ENCODE data around the gene MSH2. TPM values are rescaled to one million over a fixed set of nuclear protein-coding genes. Genes with fewer than 3 reads are reported as not detected.

MSH2 gene
- total and polyA plus RNA-seq, 11 donors = 4.4 to 19.0 (median 11.6) TPM

DNA sequence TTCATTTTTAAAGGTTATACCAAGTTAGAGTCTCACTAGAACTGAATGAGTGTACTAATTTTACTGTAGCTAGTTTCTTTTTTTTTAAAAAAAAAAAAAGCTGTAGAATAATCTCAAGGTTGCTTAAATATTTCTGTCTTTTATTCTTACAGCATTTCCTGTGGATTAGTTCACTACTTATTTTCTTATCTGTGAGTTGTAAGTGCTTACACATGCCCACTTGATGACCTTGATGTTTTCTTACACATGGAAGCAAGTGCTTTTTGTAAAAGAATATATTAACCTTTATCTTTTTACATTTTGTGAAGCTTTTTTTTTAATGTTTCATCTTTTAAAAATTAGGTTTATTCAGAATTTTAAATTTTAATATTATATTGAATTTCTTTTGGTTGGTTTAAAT, 57.8 kb downstream of the MSH2 start:
- TF ChIP-seq, protein P1, sequence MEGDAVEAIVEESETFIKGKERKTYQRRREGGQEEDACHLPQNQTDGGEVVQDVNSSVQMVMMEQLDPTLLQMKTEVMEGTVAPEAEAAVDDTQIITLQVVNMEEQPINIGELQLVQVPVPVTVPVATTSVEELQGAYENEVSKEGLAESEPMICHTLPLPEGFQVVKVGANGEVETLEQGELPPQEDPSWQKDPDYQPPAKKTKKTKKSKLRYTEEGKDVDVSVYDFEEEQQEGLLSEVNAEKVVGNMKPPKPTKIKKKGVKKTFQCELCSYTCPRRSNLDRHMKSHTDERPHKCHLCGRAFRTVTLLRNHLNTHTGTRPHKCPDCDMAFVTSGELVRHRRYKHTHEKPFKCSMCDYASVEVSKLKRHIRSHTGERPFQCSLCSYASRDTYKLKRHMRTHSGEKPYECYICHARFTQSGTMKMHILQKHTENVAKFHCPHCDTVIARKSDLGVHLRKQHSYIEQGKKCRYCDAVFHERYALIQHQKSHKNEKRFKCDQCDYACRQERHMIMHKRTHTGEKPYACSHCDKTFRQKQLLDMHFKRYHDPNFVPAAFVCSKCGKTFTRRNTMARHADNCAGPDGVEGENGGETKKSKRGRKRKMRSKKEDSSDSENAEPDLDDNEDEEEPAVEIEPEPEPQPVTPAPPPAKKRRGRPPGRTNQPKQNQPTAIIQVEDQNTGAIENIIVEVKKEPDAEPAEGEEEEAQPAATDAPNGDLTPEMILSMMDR (IDR thresholded peaks at IDR 0.05) = no peak
- no peak for TF ChIP-seq POLR2A (IDR thresholded peaks at IDR 0.05)
- ATAC-seq = no peak
- no peaks in the 10 kb centered on the region for H3K9me3 ChIP-seq
- no peak overlapping the region for H3K4me3 ChIP-seq
- intact Hi-C loops (cut with DNase I) = no loop called here
- H3K4me1 ChIP-seq = no peaks in the 10 kb centered on the region
- H3K36me3 ChIP-seq = peaks cover 0 to 31% (median 27%) of the 10 kb centered on the region in 9 donors
- H3K27ac ChIP-seq = no peak overlapping the region
- DNase-seq = no peak
- H3K27me3 ChIP-seq = no peaks in the 10 kb centered on the region

DNA sequence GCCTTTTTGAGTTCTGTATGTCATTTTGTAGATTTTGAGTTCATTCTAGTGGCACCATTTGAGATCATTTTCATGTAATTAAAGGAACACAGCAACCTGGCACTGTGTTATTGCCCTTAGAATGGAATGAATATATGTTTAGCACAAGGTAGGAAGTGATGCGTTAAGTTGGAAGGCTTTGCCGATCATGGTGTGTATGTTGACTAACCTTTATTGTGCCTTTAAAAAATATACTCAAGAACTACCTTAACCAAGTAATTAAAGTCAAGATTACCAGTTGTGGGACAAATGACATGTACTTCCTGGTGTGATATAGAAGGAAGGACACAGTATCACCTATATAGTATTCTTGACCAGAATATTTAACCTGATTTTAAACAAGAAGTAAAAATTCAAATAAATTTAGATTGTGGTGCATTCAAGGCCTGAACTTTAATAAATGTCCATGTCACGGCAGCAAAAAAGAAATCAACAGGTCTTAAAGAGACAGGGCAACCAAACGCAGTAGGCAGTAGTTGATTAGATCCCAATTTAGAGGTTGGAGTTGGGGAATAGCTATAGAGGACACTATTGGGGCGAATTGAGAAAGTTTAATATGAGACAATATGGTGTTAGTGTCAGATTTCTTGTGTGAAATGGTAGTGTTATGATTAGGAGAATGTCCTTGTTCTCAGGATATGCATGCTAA, 68.6 kb downstream of the MSH2 start:
- ATAC-seq = no peak
- DNase-seq = no peak
- no peak overlapping the region for H3K4me3 ChIP-seq
- intact Hi-C loops (cut with DNase I) = no loop called here
- peaks cover 0 to 74% (median 31%) of the 10 kb centered on the region in 9 donors for H3K36me3 ChIP-seq
- no peak for TF ChIP-seq POLR2A (IDR thresholded peaks at IDR 0.05)
- TF ChIP-seq, protein P1 (IDR thresholded peaks at IDR 0.05) = no peak
- no peaks in the 10 kb centered on the region for H3K4me1 ChIP-seq
- no peaks in the 10 kb centered on the region for H3K27me3 ChIP-seq
- no peaks in the 10 kb centered on the region for H3K9me3 ChIP-seq
- WGBS, 4 donors = 93 to 100% (median 96%) methylated on average over 5 of the region's 5 CpGs
- H3K27ac ChIP-seq = no peak overlapping the region

DNA sequence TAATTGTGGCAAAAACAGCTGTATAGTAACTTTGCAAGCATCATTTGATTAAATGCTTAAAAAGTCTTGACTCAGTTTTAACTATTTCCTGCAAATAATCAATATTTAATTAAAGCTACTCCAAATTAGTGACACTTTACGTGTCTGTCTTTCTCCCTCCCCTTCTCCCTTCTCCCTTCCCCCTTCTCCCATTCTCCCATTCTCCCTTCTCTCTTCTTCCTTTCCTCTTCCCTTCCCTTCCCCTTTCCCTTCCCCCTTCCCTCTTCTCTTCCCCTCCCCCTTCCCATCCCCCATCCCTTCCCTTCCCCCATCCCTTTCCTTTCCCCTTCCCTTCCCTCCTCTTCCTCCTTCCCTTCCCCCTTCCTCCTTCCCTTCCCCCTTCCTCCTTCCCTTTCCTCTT, 76.9 kb downstream of the MSH2 start:
- no peak for ATAC-seq
- intact Hi-C loops (cut with DNase I) = no loop called here
- Histone ChIP-seq H3K4me3 (no peak overlapping the region), H3K27ac (no peak overlapping the region), H3K36me3 (peaks cover 0 to 79% (median 53%) of the 10 kb centered on the region in 9 donors), H3K27me3 (no peaks in the 10 kb centered on the region), H3K9me3 (no peaks in the 10 kb centered on the region), H3K4me1 (no peaks in the 10 kb centered on the region)
- WGBS, 4 donors = 98 to 100% (median 98%) methylated on average over 1 of the region's 1 CpG
- no peak for DNase-seq
- TF ChIP-seq POLR2A (IDR thresholded peaks at IDR 0.05) = no peak
- TF ChIP-seq, protein P1 (IDR thresholded peaks at IDR 0.05) = no peak

DNA sequence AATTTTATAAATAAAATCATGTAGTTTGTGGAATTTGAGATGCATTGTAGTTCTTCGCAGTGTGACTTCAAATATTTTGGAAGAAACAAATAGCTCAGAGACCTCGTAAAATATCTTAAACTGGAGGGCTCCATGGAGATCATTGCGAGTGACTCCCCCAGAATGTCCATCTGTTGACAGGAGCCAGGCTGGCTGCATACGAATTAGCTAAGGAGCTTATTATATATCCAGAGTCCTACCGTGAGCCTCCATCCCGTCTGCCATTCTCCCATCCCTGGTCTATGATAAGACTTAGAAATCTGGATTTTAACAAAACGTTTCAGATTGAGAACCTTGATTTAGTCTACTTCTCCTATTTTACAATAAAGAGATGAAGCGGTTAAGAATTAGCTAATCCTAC, 80.2 kb downstream of the MSH2 start:
- no peaks in the 10 kb centered on the region for H3K27me3 ChIP-seq
- peaks cover 0 to 58% (median 41%) of the 10 kb centered on the region in 9 donors for H3K36me3 ChIP-seq
- no peak overlapping the region for H3K27ac ChIP-seq
- H3K4me1 ChIP-seq = peaks cover 0 to 11% (median 0%) of the 10 kb centered on the region in 12 donors
- 90 to 94% (median 91%) methylated on average over 8 of the region's 8 CpGs for WGBS, 4 donors
- TF ChIP-seq, protein P1 (IDR thresholded peaks at IDR 0.05) = no peak
- no peak for TF ChIP-seq POLR2A (IDR thresholded peaks at IDR 0.05)
- no peaks in the 10 kb centered on the region for H3K9me3 ChIP-seq
- H3K4me3 ChIP-seq = no peak overlapping the region
- DNase-seq = no peak
- no peak for ATAC-seq
- intact Hi-C loops (cut with DNase I) = no loop called here
